A549 (cell line): ENCODE results near the gene NTM. TPM values are rescaled to one million over a fixed set of nuclear protein-coding genes. Genes with fewer than 3 reads are reported as not detected.

Source experiments
- ATAC-seq, 2 experiments: fragments of 200-7000 bp in 1 of 2; fragments of >200 bp in 1 of 2; cut with Nextera tagmentation in 1 of 2; cut with Tn5 transposase in 1 of 2; 3 replicates each; pipeline versions ENCODE4 v1.8.0 to v1.9.1; 2018 to 2020; ENCODE audit warnings: mild to moderate bottlenecking in 1 of 2, moderate library complexity in 1 of 2
- CTCF ChIA-PET: fragments of 300-600 bp; sonication (Branson Sonifier 250); formaldehyde crosslinking; extraction: SDS; loops from one replicate; lab custom pipeline; 2021; ENCODE audit warnings: antibody characterized with exemption, inconsistent platforms; lab: Yijun Ruan, JAX
- POLR2A ChIA-PET: fragments of 350-600 bp; formaldehyde crosslinking; extraction: SDS; loops from one replicate; lab custom pipeline; 2021; ENCODE audit warnings: antibody characterized with exemption, inconsistent platforms; lab: Yijun Ruan, JAX
- DNase-seq, 2 experiments: peaks; one replicate each; pipeline versions ENCODE4 v3.0.0 to v3.0.0-alpha.2; 2011 to 2016; ENCODE audit warnings: low read depth in 1 of 2, low spot score in 1 of 2
- FAIRE-seq: peaks from 2 replicates; lab custom pipeline; 2011; peaks lifted over from hg19 to GRCh38; lab: Jason Lieb, UNC
- H3K27ac ChIP-seq, 2 experiments: fragments of >200 bp; sonication (Bioruptor Twin); formaldehyde crosslinking; 3 replicates each; pipeline ENCODE4 v1.5.1; 2016 to 2017
- H3K4me1 ChIP-seq: fragments of >200 bp; sonication (Bioruptor Twin); formaldehyde crosslinking; 3 replicates; pipeline ENCODE4 v1.6.1; 2016
- H3K4me2 ChIP-seq: fragments of >200 bp; sonication (Bioruptor Twin); formaldehyde crosslinking; 3 replicates; pipeline ENCODE4 v1.6.1; 2016
- H3K4me3 ChIP-seq: fragments of >200 bp; sonication (Bioruptor Twin); formaldehyde crosslinking; 3 replicates; pipeline ENCODE4 v1.5.1; 2016
- H3K9me3 ChIP-seq: fragments of >200 bp; sonication (Bioruptor Twin); formaldehyde crosslinking; 3 replicates; pipeline ENCODE4 v1.6.1; 2016
- EHF ChIP-seq: fragments of 250-450 bp; sonication (Bioruptor Pico); IDR thresholded peaks from 2 replicates; pipeline ENCODE4 v1.5.0; 2020; ENCODE audit warnings: mild to moderate bottlenecking
- EP300 ChIP-seq, 2 experiments: fragments of >200 bp; sonication (Bioruptor Twin); formaldehyde crosslinking; IDR thresholded peaks; 2 replicates in 1 of 2; 3 replicates in 1 of 2; pipeline ENCODE4 v1.6.1; 2016 to 2017
- ESRRA ChIP-seq: fragments of 150-350 bp; IDR thresholded peaks from 2 replicates; pipeline ENCODE4 v1.6.1; 2014; ENCODE audit warnings: mild to moderate bottlenecking, low read length, borderline replicate concordance
- MAFK ChIP-seq: fragments of 450-650 bp; IDR thresholded peaks from 2 replicates; pipeline ENCODE4 v1.6.1; 2014; ENCODE audit not compliant: partially characterized antibody
- MAZ ChIP-seq: fragments of 150-350 bp; IDR thresholded peaks from 2 replicates; pipeline ENCODE4 v1.6.1; 2014; ENCODE audit warnings: antibody characterized with exemption, low read depth, low read length, borderline replicate concordance
- NR3C1 ChIP-seq: fragments of >200 bp; sonication (Bioruptor Twin); formaldehyde crosslinking; IDR thresholded peaks from 3 replicates; pipeline ENCODE4 v1.6.1; 2017
- PHF8 ChIP-seq: fragments of 200-600 bp; sonication (generic); IDR thresholded peaks from 2 replicates; pipeline ENCODE4 v1.6.1; 2016; ENCODE audit warnings: low read depth, mild to moderate bottlenecking, antibody characterized with exemption, moderate library complexity, borderline replicate concordance
- RCOR1 ChIP-seq: fragments of 150-350 bp; IDR thresholded peaks from 2 replicates; pipeline ENCODE4 v1.6.1; 2014; ENCODE audit warnings: antibody characterized with exemption, low read length, low read depth
- RFX5 ChIP-seq: fragments of 450-650 bp; IDR thresholded peaks from 2 replicates; pipeline ENCODE4 v1.7.1; 2014; ENCODE audit warnings: antibody characterized with exemption, mild to moderate bottlenecking, moderate library complexity
- SMC3 ChIP-seq: fragments of >200 bp; sonication (Bioruptor Twin); formaldehyde crosslinking; IDR thresholded peaks from 3 replicates; pipeline ENCODE4 v1.6.1; 2018; ENCODE audit warnings: inconsistent platforms
- TP53 ChIP-seq: fragments of 250-450 bp; sonication (Bioruptor Pico); IDR thresholded peaks from 2 replicates; pipeline ENCODE4 v1.5.0; 2021; ENCODE audit warnings: mild to moderate bottlenecking, moderate library complexity
- ZC3H11A ChIP-seq: fragments of 450-650 bp; IDR thresholded peaks from 2 replicates; pipeline ENCODE4 v1.6.1; 2014; ENCODE audit warnings: antibody characterized with exemption, mild to moderate bottlenecking
- WGBS: methylation state at CpG from one replicate; pipeline ENCODE4 v1.1.6; 2017; ENCODE audit errors: missing lambda C conversion rate; 5-methylcytosine and 5-hydroxymethylcytosine counted together
- polyA plus RNA-seq, 4 experiments: library from polyadenylated mRNA; depleted of rRNA in 3 of 4; stranded (reverse); fragments of >200 nt; fragmentation: RNase III in 1 of 4; extraction: RNeasy Plus Mini Kit Qiagen cat#74134 plus additional on column Dnase treatment in 1 of 4; gene quantifications; 2 replicates in 3 of 4; 3 replicates in 1 of 4; pipeline ENCODE4 v1.2.3, GENCODE V29; 2011 to 2017
- TF ChIP-seq, protein P1 (sequence below): fragments of >200 bp; sonication (Bioruptor Twin); formaldehyde crosslinking; IDR thresholded peaks from 2 replicates; pipeline ENCODE4 v1.6.1; 2016
- TF ChIP-seq, protein P2 (sequence below): IDR thresholded peaks from 2 replicates; pipeline ENCODE4 v1.6.1; 2012
- TF ChIP-seq, protein P3 (sequence below): IDR thresholded peaks from 2 replicates; pipeline ENCODE4 v1.6.1; 2012
- TF ChIP-seq, protein P4 (sequence below): fragments of 250-450 bp; sonication (Bioruptor Pico); IDR thresholded peaks from 2 replicates; pipeline ENCODE4 v1.5.0; 2021; ENCODE audit warnings: mild to moderate bottlenecking, moderate library complexity, borderline replicate concordance

NTM gene
- polyA plus RNA-seq, 2 of the 4 experiments (the other 2 are of a cell fraction), result not detected

DNA sequence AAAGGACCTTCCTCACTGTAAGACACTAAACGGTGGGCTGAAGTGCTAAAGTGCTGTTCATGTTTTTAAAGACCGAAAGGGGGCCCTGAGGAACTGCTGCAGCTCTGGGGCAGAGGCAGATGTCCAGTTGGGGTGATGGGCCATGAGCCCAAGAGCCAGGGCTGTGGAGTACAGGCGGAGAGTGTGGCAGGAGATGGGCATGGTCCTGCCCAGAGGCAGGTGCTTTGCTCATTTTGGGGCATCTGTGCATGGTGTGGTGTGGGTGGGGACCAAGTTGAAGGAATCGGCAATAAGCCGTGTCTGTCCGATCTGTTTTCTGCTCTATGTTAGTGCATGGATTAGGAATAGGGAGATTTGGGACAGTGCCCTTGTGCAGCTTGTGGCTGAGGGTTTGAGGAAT, 258.3 kb downstream of the NTM start (continued):
- TF ChIP-seq, protein P1, sequence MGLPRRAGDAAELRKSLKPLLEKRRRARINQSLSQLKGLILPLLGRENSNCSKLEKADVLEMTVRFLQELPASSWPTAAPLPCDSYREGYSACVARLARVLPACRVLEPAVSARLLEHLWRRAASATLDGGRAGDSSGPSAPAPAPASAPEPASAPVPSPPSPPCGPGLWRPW, result no peak
- TF ChIP-seq, all 56 proteins: peak for 0

DNA sequence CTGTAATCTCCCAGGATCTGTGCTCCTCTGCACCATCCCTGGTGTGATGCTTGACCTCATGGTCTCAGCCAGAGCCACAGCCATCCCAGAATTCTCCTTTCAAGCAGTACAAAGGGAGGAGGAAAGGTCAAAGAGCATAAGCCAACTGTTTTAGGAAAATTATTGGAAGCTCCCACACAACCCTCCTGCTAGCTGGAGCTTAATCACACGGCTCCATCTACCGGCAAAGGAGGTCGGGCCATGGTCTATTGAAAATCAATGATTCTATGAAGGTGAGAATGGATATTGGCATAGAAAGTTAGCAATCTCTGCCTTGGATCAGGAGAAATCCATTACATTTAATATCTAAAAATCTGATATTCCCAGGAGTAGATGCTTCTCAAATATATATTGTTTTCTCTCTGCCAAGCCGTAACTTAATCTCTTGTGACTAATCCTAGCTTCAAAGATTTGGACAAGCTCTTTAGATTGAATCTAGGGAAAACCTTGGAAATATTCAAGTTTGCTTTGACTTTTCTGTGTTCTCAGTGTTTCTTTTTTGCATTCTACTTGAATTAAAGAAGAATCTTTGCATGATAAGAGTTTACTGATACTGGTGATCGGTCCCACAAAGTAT, 259.6 kb downstream of the NTM start:
- H3K9me3 ChIP-seq, result no peaks in the 10 kb centered on the region
- 17% methylated on average over 5 of the region's 5 CpGs for WGBS
- no peak for FAIRE-seq
- ATAC-seq, result no peak
- no peak overlapping the region for H3K4me2 ChIP-seq
- H3K4me1 ChIP-seq, result no peaks in the 10 kb centered on the region
- no peak overlapping the region for H3K27ac ChIP-seq
- TF ChIP-seq NR3C1 (no peak), EHF (CRISPR knock-in tag) (no peak)
- ChIA-PET CTCF (interaction anchor here (1.2 to 2.3 kb wide), 2 partner anchors 44 to 565 kb away, joined by 4 to 9 read pairs; no protein-coding TSS in a partner anchor), POLR2A (no interaction called here)
- DNase-seq, result no peak
- H3K4me3 ChIP-seq, result no peak overlapping the region

DNA sequence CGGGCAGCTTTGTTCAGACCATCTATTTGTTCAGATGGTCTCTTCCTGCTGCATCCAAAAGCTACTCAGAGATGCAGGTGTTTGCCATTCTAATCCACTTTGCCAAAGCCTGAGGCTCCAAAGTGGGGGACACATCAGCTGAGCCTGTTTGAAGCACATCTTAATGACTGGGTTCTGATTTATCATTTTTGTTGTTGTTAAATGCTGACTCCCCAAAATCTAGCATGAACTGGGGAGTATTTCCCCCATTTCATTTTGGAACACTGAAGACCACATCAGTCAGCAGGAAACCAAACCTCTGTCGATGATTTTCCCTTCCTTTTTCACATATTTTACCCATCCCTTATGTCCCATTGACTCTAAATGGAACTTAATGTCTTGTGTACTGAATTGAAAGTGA, 262.6 kb downstream of the NTM start:
- Histone ChIP-seq H3K9me3 (no peaks in the 10 kb centered on the region), H3K4me1 (no peaks in the 10 kb centered on the region), H3K27ac (no peak overlapping the region), H3K4me2 (no peak overlapping the region), H3K4me3 (no peak overlapping the region)
- ChIA-PET POLR2A (no interaction called here), CTCF (no interaction called here)
- 28% methylated on average over 2 of the region's 2 CpGs for WGBS
- ATAC-seq (no peak), FAIRE-seq (no peak), DNase-seq (no peak)
- no peak for TF ChIP-seq ZC3H11A
- peak; percentile 61 for TF ChIP-seq MAFK

DNA sequence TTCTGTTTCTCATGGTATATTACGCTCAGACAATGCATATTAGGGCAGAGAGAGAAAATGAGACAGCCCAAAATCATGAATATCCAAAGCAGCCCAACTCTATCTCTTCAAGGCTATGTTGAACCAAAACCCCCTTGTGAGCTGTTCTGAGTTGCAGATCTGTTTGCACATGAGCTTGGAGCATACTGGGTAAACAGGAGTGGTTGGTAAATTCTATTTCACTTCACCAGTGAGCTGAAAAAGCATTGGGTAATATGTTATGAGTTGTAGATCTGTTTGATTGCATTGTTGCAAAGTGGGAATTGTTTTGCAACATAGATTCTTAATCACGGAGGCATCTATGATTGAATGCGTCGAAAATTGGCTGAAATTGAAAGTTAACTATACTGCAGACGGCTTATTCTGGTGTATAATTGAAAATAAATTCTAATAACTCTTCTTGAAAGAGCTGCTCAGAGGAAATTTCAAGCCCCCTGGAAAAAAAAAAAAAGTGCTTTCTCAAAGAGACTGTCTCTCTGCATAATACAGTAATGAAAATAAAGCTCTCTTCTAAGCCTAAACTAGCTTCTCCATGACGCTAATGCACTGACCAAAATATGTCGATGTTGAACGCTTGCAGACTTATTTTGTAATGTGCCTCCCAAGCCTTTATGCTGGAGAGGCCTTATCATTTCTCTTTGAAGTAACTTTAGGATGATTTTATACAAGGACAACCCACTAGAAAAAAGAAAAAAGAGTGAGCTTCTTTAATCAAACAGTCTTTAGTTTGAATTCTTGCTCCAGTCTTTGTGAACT, 263.7 kb downstream of the NTM start:
- POLR2A ChIA-PET, result no interaction called here
- Histone ChIP-seq H3K4me3 (no peak overlapping the region), H3K27ac (no peak overlapping the region), H3K4me2 (no peak overlapping the region), H3K4me1 (no peaks in the 10 kb centered on the region), H3K9me3 (no peaks in the 10 kb centered on the region)
- FAIRE-seq (no peak), ATAC-seq (no peak), DNase-seq (no peak)
- WGBS, result 4% methylated on average over 8 of the region's 8 CpGs
- CTCF ChIA-PET, result interaction anchor here (0.5 to 1.3 kb wide), 2 partner anchors 40 to 81 kb away, joined by 3 to 4 read pairs; no protein-coding TSS in a partner anchor
- TF ChIP-seq RCOR1, result no peak
- TF ChIP-seq RFX5, result no peak
- TF ChIP-seq, protein P2, sequence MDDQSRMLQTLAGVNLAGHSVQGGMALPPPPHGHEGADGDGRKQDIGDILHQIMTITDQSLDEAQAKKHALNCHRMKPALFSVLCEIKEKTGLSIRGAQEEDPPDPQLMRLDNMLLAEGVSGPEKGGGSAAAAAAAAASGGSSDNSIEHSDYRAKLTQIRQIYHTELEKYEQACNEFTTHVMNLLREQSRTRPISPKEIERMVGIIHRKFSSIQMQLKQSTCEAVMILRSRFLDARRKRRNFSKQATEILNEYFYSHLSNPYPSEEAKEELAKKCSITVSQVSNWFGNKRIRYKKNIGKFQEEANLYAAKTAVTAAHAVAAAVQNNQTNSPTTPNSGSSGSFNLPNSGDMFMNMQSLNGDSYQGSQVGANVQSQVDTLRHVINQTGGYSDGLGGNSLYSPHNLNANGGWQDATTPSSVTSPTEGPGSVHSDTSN, result no peak
- TF ChIP-seq PHF8, result no peak
- no peak for TF ChIP-seq EP300 (IDR thresholded peaks at IDR 0.05)
- TF ChIP-seq ESRRA, result no peak

DNA sequence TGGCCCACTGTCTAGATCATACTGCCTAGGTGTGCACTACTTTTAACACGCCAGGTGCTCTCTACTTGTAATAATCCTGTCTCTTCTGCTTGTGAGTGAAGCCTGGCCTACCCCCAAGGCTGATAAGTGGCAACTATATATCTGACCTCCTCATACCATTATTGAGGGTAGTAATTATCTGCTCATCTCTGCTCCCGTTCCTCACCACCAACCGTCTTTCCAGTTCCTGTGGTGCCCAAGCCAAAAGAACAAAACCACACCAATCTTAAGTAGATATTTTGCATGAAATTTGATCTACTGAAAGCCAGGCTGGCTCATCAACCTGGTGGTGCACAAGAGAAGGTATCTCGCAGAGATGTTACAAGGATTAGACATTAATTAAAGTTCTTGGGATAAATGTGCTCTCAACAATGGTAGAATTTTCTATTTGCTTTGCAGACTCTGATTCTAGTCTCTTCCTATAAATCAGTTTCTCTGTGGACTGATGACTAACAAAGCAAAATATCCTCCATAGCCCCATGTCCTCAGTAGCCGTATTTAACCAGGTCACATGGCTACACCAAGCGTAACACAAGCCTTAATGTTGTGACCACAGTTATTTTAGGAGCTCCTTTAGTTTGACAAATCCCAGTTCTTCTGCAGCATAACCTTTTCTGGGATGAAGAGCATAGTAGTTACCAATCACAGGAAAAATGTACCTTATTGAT, 267.2 kb downstream of the NTM start:
- H3K4me3 ChIP-seq, result no peak overlapping the region
- ATAC-seq (no peak), FAIRE-seq (no peak), DNase-seq (no peak)
- H3K4me1 ChIP-seq, result no peaks in the 10 kb centered on the region
- H3K4me2 ChIP-seq, result no peak overlapping the region
- POLR2A ChIA-PET, result no interaction called here
- 47% methylated on average over 6 of the region's 6 CpGs for WGBS
- TF ChIP-seq TP53 (CRISPR knock-in tag), result no peak
- no peak for TF ChIP-seq SMC3
- TF ChIP-seq, protein P3, sequence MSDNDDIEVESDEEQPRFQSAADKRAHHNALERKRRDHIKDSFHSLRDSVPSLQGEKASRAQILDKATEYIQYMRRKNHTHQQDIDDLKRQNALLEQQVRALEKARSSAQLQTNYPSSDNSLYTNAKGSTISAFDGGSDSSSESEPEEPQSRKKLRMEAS, result no peak
- TF ChIP-seq MAZ, result no peak
- TF ChIP-seq, protein P4, sequence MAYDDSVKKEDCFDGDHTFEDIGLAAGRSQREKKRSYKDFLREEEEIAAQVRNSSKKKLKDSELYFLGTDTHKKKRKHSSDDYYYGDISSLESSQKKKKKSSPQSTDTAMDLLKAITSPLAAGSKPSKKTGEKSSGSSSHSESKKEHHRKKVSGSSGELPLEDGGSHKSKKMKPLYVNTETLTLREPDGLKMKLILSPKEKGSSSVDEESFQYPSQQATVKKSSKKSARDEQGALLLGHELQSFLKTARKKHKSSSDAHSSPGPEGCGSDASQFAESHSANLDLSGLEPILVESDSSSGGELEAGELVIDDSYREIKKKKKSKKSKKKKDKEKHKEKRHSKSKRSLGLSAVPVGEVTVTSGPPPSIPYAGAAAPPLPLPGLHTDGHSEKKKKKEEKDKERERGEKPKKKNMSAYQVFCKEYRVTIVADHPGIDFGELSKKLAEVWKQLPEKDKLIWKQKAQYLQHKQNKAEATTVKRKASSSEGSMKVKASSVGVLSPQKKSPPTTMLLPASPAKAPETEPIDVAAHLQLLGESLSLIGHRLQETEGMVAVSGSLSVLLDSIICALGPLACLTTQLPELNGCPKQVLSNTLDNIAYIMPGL (CRISPR knock-in tag), result no peak
- TF ChIP-seq EHF (CRISPR knock-in tag), result no peak
- TF ChIP-seq RCOR1, result no peak
- TF ChIP-seq, all 56 proteins: peak for 0
- no peaks in the 10 kb centered on the region for H3K9me3 ChIP-seq
- no peak overlapping the region for H3K27ac ChIP-seq
- CTCF ChIA-PET, result interaction anchor here (1.0 kb wide), 1 partner anchor 57 kb away, joined by 3 read pairs; no protein-coding TSS in a partner anchor
